ENCODE results near the gene SUGCT.
A peak's percentile ranks its signal among the peaks of the same experiment; 100 is the strongest.
"Not testable (repeated sequence)": the region's sequence is repeated elsewhere in the genome, so short reads cannot be mapped to it uniquely, and the experiment has no call there.

Gene SUGCT

GRCh38 chr7:40134428-40135316 is at the start of gene SUGCT, which contains the start of gene MPLKIP:
Gene SUGCT (plus strand): TSS chr7:40135005.
Gene MPLKIP (minus strand): TSS chr7:40134622. CDS start chr7:40134567, 55 bp downstream.
- peak; percentile 53 for DNase-seq

DNA sequence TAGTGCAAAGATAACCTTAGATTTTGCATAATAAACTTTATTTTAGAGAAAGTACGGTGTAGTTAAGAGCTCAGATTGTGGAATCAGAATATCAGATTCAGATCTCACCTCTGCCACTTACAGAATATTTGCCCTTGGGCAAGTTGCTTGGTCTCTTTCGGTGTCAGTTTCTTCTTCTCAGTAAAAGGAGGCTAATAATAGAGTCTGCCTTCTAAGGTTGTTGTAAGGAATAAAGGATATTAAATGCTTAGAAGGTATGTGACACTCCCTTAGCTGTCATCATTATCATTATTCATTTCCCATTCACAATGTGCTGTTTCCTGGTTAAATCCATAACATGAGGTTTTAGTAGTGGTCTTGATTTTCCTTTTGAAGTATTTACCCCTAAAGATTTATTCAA is 42.6 kb upstream of the SUGCT start:
- no peak for DNase-seq

GRCh38 chr7:40093631-40094350 is 41.0 kb upstream of the SUGCT start:
- DNase-seq = no peak

- DNase-seq = no peak
Measured at GRCh38 chr7:40095230-40095629, 39.6 kb upstream of the SUGCT start.

DNA sequence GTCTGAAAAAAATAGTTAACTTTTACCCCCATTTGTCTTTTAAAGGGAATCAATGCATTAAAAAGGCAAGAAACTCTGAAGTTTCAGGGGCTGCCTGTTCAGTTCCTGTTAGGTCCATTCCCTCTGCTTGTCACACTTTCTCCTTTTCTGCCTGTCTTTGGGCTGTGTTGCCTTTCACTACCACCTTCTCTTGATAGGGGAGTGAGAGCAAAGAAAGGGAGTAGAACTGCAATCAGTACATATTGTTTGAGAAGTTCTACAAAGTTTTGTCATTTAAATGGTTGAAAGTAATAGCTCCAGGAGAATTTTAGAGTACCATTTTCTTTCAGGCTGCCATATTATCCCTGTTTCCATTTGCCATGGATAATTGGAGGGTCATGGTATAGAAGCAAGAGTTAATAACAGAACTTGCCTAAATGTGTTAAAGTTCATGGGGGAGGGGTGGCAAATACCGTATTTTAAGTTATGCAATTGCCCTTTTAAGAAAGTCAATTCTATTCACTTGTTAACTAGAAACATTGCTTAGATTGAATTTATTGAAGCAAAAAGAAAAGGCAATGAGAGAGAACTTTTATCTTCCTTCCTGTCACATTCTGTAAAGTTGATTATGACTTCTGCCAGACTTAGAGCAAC is 39.0 kb upstream of the SUGCT start:
- DNase-seq = no peak

DNA sequence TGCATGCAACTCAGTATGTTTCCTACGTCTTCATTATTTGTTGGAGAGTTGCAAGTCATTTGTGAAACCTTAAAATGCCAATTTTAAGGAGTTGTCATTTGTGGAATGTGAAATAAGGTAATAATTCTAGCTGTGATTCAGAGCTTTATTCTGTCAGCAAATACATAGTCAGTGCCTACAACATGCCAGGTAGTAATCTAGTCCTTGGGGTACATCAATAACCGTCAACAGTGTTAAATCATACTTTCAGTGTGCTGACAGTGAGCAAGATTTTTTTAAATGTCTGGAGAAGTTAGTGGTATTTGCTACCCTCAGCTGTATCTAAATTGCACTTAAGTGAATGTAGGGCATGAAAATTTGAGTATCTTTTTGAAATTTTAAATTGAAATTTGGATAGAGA is 37.1 kb upstream of the SUGCT start:
- no peak for DNase-seq

DNA sequence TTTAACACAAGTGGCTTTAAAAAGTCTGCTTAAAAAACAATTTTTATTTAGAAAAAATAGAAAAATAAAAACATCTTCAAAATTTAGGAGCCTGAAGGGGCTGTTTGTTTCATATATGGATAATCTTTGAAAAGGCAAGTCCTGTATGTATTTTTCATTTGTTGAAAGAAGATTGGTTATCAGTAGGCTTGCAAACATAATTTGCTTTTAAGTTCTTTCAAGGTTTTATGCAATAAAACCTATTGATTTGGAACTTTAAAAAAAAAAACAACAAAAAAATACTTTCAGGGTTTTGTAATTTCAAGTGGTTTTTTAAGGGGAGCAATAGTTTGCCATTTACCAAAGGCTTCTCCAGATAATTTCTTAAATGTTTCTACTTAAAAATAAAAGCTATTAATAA is 36.0 kb upstream of the SUGCT start:
- DNase-seq = no peak

- no peak for DNase-seq
Measured at GRCh38 chr7:40099837-40100236, 35.0 kb upstream of the SUGCT start.

DNA sequence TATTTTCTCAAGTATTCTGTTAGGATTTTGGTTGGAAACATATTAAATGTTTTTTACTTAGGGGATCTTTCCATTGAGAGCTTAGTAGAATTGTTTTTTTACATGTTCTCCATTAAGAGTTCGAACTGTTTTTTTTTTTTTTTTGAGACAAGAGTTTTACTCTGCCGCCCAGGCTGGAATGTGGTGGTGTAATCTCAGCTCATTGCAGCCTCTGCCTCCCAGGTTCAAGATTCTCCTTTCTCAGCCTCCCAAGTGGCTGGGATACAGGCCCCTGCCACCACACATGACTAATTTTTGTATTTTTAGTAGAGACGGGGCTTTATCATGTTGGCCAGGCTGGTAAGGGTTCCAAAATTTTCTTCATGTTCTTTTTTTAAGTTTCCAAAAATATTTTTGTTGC is 33.6 kb upstream of the SUGCT start:
- no peak for DNase-seq

DNA sequence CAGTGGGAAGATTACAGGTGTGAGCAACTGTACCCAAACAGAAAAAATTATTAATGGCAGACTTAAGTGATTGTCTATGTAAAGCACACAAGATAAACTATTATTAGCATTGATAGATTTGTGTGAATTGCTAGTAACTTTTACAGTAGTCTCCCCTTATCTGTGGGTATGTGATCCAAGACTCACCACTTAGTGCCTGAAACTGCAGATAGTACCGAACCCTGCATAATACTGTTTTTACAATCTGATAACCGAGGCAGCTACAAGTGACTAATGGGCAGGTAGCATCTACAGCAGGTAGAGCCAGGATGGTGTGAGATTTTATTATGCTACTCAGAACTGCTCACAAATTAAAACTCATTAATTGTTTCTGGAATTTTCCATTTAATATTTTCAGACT is 31.9 kb upstream of the SUGCT start:
- DNase-seq = no peak

DNA sequence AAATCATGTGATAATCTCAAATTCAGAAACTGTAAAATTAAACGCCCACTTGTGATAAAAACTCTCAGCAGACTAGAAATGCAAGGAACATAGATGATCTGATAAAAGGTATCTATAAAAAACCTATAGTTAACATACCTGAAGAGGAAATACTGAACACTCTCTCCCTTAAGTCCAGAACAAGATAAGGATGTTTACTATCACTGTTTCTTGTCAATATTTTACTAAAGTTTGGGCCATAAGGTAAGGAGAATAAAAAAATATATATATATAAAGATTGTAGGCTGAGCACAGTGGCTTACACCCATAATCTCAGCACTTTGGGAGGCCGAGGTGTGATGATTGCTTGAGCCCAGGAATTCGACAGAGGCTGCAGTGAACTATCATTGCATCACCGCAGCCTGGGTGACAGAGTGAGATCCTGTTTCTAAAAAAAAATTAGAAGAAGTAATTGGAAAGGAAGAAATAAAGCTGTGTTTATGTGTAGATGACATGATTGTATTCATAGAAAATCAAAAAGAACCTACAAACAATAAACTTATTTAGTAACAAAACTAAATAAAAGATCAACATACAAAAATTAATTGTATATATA is 28.8 kb upstream of the SUGCT start:
- DNase-seq = no peak

DNA sequence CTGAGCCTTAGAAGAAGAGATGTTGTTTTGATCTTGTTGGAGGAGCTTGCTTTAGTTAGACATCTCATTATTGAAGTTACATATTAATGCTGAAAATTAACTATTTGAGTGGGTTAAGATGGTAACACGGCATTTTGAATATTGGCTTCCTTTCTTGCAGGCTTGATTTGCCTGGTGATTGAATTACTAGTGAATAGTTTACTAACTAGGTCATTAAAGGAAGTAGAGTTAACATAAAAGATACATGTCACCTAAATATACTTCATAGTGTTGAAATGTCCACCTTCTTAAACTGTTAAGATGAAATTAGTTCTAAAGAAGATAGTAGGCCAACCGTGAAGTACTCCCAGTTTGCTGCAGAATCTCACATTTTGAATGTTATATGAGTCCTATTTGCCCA is 18.9 kb upstream of the SUGCT start:
- no peak for DNase-seq

- not testable (repeated sequence) for DNase-seq
Measured at GRCh38 chr7:40117199-40117598, 17.6 kb upstream of the SUGCT start.

DNA sequence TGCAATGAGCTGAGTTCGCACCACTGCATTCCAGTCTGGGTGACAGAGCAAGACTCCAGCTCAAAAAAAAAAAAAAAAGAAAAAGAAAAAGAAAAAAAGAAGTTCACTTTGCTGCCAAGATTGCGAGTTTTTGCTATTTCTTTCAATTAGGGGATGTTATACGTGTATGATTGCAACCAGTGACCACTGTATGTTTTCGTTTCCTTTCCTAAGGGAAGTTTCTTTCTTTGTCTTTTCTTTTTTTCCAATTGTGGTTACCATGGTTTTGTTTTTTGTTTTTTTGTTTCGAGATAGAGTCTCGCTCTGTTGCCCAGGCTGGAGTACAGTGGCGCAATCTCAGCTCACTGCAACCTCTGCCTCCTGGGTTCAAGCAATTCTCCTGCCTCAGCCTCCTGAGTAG is 16.6 kb upstream of the SUGCT start:
- DNase-seq = not testable (repeated sequence)

DNA sequence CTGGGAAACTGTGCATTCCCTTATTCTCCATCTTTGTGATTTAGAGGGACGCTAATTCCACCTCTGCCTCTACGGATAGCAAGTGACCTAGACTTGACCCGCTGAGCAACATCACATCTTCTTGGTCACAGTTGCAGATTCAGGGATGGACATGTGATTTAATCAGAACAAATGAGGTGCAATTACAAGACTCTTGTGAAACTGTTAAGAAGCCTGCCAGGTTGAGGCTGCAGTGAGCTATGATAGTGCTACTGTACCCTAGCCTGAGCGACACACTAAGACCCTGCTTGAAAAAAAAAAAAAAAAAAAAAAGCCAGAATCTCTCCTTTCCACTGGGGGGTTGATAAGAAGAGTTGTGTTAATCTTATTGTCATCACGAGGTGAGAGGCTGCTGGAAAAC is 14.8 kb upstream of the SUGCT start:
- DNase-seq = no peak

DNA sequence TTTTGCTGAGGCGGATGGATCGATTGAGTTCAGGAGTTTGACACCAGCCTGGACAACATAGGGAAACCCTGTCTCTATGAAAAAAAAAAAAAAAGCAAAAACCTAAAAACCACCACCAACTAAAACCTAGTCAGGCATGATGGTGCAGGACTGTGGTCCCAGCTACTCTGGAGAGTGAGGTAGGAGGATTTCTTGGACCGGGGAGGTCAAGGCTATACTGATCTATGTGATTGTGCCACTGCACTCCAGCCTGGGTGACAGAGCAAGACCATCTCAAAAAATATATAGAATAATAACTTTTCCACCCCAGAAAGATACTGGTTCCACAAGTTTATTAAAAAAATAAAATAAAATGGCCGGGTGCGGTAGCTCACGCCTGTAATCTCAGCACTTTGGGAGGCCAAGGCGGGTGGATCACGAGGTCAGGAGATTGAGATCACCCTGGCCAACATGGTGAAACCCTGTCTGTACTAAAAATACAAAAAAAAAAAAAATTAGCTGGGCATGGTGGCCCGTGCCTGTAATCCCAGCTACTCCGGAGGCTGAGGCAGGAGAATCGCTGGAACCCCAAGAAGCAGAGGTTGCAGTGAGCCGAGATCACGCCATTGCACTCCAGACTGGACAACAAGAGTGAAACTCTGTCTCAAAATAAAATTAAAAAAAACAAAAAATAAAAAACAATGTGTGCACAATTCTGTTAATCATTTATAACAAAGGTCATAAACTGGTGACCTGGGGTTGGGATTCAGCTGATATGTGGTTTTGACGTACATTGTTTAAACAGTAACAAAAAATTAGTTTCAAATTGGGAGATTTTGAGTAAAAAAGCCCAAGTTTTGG is 12.5 kb upstream of the SUGCT start:
- not testable (repeated sequence) for DNase-seq

- DNase-seq = no peak
Measured at GRCh38 chr7:40122940-40123254, 11.9 kb upstream of the SUGCT start.

- DNase-seq = no peak
Measured at GRCh38 chr7:40133561-40134427, 1.0 kb upstream of the SUGCT start.

DNA sequence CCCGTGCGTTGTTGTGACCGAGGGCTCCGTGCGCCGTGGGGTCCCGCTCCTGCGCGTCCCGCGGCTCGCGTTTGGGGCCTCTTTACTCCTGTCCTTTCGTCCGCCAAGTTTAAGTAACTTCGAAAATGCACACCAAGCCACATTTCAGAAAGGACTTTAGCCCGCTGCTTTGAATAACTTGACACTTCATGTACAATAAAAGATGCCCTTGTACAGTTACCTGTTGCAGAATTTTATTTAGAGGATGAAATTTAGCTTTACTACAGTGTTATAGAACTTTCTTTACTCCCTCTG is 459 bp downstream of the SUGCT start:
- no peak for DNase-seq

DNA sequence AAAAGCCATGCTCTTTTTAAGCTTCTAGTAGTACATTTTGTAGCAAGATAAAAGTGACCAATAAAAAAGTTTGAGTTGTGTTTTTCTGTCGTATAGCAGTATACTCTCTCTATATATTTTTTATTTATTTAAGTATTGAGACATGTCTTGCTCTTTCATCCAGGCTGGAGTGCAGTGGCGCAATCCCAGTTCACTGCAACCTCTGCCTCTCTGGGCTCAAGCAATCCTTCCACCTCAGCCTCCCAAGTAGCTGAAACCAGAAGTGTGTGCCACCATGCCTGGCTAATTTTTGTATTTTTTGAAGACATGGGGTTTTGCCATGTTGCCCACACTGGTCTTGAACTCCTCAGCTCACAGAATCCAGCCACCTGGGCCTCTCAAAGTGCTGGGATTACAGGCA is 2.8 kb downstream of the SUGCT start:
- DNase-seq = no peak

- DNase-seq = no peak
Measured at GRCh38 chr7:40138973-40139372, 4.2 kb downstream of the SUGCT start.

- DNase-seq = not testable (repeated sequence)
Measured at GRCh38 chr7:40139891-40140290, 5.1 kb downstream of the SUGCT start.
